ENCODE results near the gene PLEKHA7.

DNA sequence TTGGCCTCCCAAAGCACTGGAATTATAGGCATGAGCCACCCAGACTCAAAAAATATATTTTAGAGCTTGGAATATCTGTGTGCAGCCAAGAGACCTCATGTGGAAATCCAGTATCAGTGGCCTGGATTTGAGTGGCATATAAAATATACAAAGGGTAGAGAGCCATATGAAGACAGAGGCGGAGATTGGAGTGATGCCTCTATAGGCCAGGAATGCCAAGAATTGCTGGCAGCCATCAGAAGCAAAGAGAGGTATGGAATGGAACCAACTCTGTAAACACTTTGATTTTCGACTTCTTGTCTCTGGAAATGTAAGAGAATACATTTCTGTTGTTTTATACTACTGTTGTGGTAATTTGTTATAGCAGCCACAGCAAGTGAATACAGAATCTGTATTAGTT is 123.0 kb downstream of the PLEKHA7 start:
- TF ChIP-seq, protein P1, sequence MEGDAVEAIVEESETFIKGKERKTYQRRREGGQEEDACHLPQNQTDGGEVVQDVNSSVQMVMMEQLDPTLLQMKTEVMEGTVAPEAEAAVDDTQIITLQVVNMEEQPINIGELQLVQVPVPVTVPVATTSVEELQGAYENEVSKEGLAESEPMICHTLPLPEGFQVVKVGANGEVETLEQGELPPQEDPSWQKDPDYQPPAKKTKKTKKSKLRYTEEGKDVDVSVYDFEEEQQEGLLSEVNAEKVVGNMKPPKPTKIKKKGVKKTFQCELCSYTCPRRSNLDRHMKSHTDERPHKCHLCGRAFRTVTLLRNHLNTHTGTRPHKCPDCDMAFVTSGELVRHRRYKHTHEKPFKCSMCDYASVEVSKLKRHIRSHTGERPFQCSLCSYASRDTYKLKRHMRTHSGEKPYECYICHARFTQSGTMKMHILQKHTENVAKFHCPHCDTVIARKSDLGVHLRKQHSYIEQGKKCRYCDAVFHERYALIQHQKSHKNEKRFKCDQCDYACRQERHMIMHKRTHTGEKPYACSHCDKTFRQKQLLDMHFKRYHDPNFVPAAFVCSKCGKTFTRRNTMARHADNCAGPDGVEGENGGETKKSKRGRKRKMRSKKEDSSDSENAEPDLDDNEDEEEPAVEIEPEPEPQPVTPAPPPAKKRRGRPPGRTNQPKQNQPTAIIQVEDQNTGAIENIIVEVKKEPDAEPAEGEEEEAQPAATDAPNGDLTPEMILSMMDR (conservative IDR thresholded peaks at IDR 0.05; ENCODE audit: low read length) = no peak
- TF ChIP-seq EZH2phosphoT487 (IDR thresholded peaks at IDR 0.05; ENCODE audit: borderline replicate concordance, low read depth, low read length) = no peak
